OCI-LY1 (cell line): ENCODE results near the gene SH3D19.

Experiments used
- H2AFZ ChIP-seq: fragments of 200-600 bp; sonication (generic), shearing (Covaris generic); 2 replicates; pipeline ENCODE4 v1.6.0; 2014; ENCODE audit warnings: antibody characterized with exemption, mild to moderate bottlenecking, low read length
- H3F3A ChIP-seq: fragments of 200-600 bp; sonication (generic), shearing (Covaris generic); 2 replicates; pipeline ENCODE4 v1.6.0; 2014; ENCODE audit warnings: mild to moderate bottlenecking, antibody characterized with exemption, low read length, moderate library complexity; ENCODE audit not compliant: insufficient read depth
- H3K27ac ChIP-seq: fragments of 200-600 bp; sonication (generic); 2 replicates; pipeline ENCODE4 v1.5.1; 2014; ENCODE audit warnings: low read length, mixed run types, mild to moderate bottlenecking, low read depth; ENCODE audit not compliant: poor library complexity, severe bottlenecking
- H3K27me3 ChIP-seq: fragments of 200-600 bp; sonication (generic); 2 replicates; pipeline ENCODE4 v1.6.0; 2014; ENCODE audit warnings: antibody characterized with exemption, mild to moderate bottlenecking, low read length, moderate library complexity; ENCODE audit not compliant: insufficient read depth
- H3K36me3 ChIP-seq: fragments of 200-600 bp; sonication (generic); 2 replicates; pipeline ENCODE4 v1.6.1; 2014; ENCODE audit warnings: mild to moderate bottlenecking, antibody characterized with exemption, low read length, moderate library complexity, mixed read lengths; ENCODE audit not compliant: insufficient read depth
- H3K4me1 ChIP-seq: fragments of 200-600 bp; sonication (generic); 2 replicates; pipeline ENCODE4 v1.5.1; 2014; ENCODE audit warnings: mild to moderate bottlenecking, low read length, moderate library complexity; ENCODE audit not compliant: insufficient read depth, severe bottlenecking
- H3K4me2 ChIP-seq: fragments of 200-600 bp; sonication (generic), shearing (Covaris generic); 2 replicates; pipeline ENCODE4 v1.6.1; 2014; ENCODE audit warnings: low read length
- H3K4me3 ChIP-seq: fragments of 200-600 bp; sonication (generic); 2 replicates; pipeline ENCODE4 v1.5.1; 2014; ENCODE audit warnings: low read length, low read depth, mild to moderate bottlenecking, mixed read lengths; ENCODE audit not compliant: poor library complexity, severe bottlenecking
- H3K79me2 ChIP-seq: fragments of 200-600 bp; shearing (Covaris generic); 2 replicates; pipeline ENCODE4 v1.6.1; 2016; ENCODE audit warnings: mixed run types, low read length, mixed read lengths; ENCODE audit not compliant: insufficient read depth
- H3K9ac ChIP-seq: fragments of 200-600 bp; sonication (generic), shearing (Covaris generic); 2 replicates; pipeline ENCODE4 v1.6.1; 2014; ENCODE audit warnings: mild to moderate bottlenecking, low read length, mixed read lengths
- H3K9me2 ChIP-seq: fragments of 200-600 bp; sonication (generic), shearing (Covaris generic); 2 replicates; pipeline ENCODE4 v1.6.1; 2014; ENCODE audit warnings: low read depth, mild to moderate bottlenecking, low read length, mixed read lengths
- H3K9me3 ChIP-seq: fragments of 200-600 bp; shearing (Covaris generic); 2 replicates; pipeline ENCODE4 v1.6.1; 2014; ENCODE audit warnings: low read length, mixed read lengths
- H4K20me1 ChIP-seq: fragments of 200-600 bp; sonication (generic), shearing (Covaris generic); 2 replicates; pipeline ENCODE4 v1.6.0; 2016; ENCODE audit warnings: mild to moderate bottlenecking, low read length; ENCODE audit not compliant: insufficient read depth
- EZH2 ChIP-seq: fragments of 200-600 bp; sonication (generic), shearing (Covaris generic); IDR thresholded peaks from 2 replicates; pipeline ENCODE4 v1.8.0; 2017; ENCODE audit warnings: borderline replicate concordance, mixed run types, mild to moderate bottlenecking, antibody characterized with exemption, low read length, moderate library complexity, mixed read lengths
- TF ChIP-seq, protein P1 (sequence below): fragments of 200-600 bp; sonication (generic), shearing (Covaris generic); IDR thresholded peaks from 2 replicates; pipeline ENCODE4 v1.5.1; 2017; ENCODE audit warnings: mild to moderate bottlenecking, antibody characterized with exemption, low read length, moderate library complexity, mixed read lengths

SH3D19 gene

DNA sequence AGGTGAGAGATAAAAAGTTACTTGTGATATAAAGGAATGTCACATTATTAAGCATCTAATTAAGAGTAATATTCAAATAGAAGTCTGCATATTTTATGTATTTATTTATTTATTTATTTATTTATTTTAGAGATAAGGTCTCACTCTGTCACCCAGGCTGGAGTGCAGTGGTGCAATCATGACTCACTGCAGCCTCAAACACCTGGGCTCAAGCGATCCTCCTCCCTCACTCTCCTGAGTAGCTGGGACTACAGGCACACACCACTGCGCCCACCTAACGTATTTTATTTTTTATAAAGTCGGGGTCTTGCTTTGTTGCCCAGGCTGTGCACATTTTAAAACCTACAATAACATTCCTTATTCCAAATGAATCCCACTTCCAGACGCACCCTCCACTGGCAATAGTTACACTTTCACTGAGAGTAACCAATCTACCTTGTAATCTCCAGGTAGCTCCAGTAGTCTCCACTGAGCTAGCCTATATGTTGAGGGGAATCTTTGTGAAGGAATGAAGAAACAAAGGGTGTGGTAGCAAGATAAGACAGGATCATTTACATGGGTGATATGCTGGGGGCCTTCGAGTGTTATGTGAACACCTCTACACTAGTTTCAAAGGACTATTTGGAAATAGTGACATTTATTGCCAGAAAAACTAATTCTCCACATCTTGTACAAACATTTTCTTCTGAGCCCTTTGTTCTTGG lies 11.9 kb downstream of the SH3D19 start:
- Histone ChIP-seq H3K4me3 (no peak overlapping the region), H3K79me2 (no peaks in the 10 kb centered on the region), H3F3A (no peaks in the 10 kb centered on the region), H3K9me2 (no peaks in the 10 kb centered on the region), H3K4me1 (no peaks in the 10 kb centered on the region), H3K27me3 (no peaks in the 10 kb centered on the region), H3K9me3 (no peaks in the 10 kb centered on the region), H2AFZ (no peak overlapping the region), H3K27ac (no peak overlapping the region), H3K9ac (no peak overlapping the region), H4K20me1 (no peaks in the 10 kb centered on the region), H3K36me3 (no peaks in the 10 kb centered on the region), H3K4me2 (no peak overlapping the region)
- no peak for TF ChIP-seq EZH2
- TF ChIP-seq, protein P1, sequence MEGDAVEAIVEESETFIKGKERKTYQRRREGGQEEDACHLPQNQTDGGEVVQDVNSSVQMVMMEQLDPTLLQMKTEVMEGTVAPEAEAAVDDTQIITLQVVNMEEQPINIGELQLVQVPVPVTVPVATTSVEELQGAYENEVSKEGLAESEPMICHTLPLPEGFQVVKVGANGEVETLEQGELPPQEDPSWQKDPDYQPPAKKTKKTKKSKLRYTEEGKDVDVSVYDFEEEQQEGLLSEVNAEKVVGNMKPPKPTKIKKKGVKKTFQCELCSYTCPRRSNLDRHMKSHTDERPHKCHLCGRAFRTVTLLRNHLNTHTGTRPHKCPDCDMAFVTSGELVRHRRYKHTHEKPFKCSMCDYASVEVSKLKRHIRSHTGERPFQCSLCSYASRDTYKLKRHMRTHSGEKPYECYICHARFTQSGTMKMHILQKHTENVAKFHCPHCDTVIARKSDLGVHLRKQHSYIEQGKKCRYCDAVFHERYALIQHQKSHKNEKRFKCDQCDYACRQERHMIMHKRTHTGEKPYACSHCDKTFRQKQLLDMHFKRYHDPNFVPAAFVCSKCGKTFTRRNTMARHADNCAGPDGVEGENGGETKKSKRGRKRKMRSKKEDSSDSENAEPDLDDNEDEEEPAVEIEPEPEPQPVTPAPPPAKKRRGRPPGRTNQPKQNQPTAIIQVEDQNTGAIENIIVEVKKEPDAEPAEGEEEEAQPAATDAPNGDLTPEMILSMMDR = no peak

DNA sequence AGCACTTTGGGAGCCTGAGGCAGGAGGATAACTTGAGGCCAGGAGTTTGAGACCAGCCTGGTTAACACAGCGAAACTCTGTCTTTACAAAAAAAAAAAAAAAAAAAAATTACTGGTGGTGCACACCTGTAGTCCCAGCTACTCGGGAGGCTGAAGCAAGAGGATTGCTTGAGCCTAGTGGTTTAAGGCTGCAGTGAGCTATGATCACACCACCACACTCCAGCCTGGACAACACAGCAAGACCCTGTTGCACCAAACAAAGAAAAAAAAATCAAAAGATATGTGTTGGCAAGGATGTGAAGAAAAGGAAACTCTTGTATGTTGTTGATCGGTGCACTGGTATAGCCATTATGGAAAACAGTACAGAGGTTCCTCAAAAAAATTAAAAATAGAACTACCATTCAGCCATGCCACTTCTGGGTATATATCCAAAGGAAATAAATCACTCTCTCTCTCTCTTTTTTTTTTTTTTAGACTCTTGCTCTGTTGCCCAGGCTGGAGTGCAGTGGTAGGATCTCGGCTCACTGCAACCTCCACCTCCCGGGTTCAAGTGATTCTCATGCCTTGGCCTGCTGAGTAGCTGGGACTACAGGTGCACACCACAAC lies 15.2 kb downstream of the SH3D19 start:
- TF ChIP-seq EZH2 = no peak
- TF ChIP-seq, protein P1 = no peak
- Histone ChIP-seq H3K36me3 (no peaks in the 10 kb centered on the region), H3K27me3 (no peaks in the 10 kb centered on the region), H2AFZ (no peak overlapping the region), H3F3A (no peaks in the 10 kb centered on the region), H3K9ac (no peak overlapping the region), H3K4me2 (no peak overlapping the region), H3K27ac (no peak overlapping the region), H4K20me1 (no peaks in the 10 kb centered on the region), H3K79me2 (no peaks in the 10 kb centered on the region), H3K4me1 (no peaks in the 10 kb centered on the region), H3K9me3 (no peaks in the 10 kb centered on the region), H3K9me2 (no peaks in the 10 kb centered on the region), H3K4me3 (no peak overlapping the region)

DNA sequence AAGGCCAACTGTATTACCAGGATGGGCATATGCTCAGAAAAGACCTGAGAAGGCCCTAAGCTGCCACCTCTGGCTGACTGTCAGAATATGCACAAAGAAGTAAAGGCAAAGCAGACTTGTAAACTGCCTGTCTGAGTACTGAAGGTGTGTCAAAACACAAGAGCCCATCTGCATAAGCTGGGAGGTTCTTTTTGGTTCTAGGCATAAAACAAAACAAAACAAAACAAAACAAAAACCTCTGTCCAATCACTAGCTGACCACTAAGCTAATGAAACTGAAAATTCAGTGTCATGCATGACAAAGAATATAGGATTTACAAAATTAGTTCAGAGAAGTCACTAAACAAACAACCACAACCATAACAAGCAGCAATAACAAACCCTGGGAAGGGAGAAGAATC lies 20.6 kb downstream of the SH3D19 start:
- H3K79me2 ChIP-seq = no peaks in the 10 kb centered on the region
- H3K27ac ChIP-seq = no peak overlapping the region
- no peaks in the 10 kb centered on the region for H3K9me2 ChIP-seq
- no peaks in the 10 kb centered on the region for H3K36me3 ChIP-seq
- H3K4me2 ChIP-seq = no peak overlapping the region
- TF ChIP-seq, protein P1 = no peak
- no peaks in the 10 kb centered on the region for H3K27me3 ChIP-seq
- H3K9ac ChIP-seq = no peak overlapping the region
- H3K9me3 ChIP-seq = no peaks in the 10 kb centered on the region
- H3K4me1 ChIP-seq = no peaks in the 10 kb centered on the region
- no peak overlapping the region for H2AFZ ChIP-seq
- H3F3A ChIP-seq = no peaks in the 10 kb centered on the region
- no peaks in the 10 kb centered on the region for H4K20me1 ChIP-seq
- H3K4me3 ChIP-seq = no peak overlapping the region
